Kidney tubule cell (primary cell): ENCODE results near the gene EPS15.
A peak's percentile ranks its signal among the peaks of the same experiment; 100 is the strongest.
"Not testable (repeated sequence)": the region's sequence is repeated elsewhere in the genome, so short reads cannot be mapped to it uniquely, and the experiment has no call there.

Experiments
- DNase-seq: peaks from one replicate; pipeline ENCODE4 v3.0.0-alpha.2; 2018; ENCODE audit warnings: low spot score

EPS15 gene

GRCh38 chr1:51542158-51542953 lies 23.3 kb upstream of the EPS15 start:
- no peak for DNase-seq

- no peak for DNase-seq
These were observed 22.4 kb upstream of the EPS15 start for GRCh38 chr1:51541313-51542050.

GRCh38 chr1:51537568-51537967 lies 18.5 kb upstream of the EPS15 start:
- no peak for DNase-seq

GRCh38 chr1:51535006-51535592 lies 16.0 kb upstream of the EPS15 start:
- peak; percentile 46 for DNase-seq

GRCh38 chr1:51534447-51534846 lies 15.4 kb upstream of the EPS15 start:
- no peak for DNase-seq

- no peak for DNase-seq
These were observed 13.8 kb upstream of the EPS15 start for GRCh38 chr1:51532853-51533252.

- DNase-seq = not testable (repeated sequence)
These were observed 11.4 kb upstream of the EPS15 start for GRCh38 chr1:51530447-51530846.

- DNase-seq = no peak
These were observed 8.1 kb upstream of the EPS15 start for GRCh38 chr1:51527144-51527543.

GRCh38 chr1:51526248-51526647 lies 7.2 kb upstream of the EPS15 start:
- no peak for DNase-seq

- no peak for DNase-seq
These were observed 6.2 kb upstream of the EPS15 start for GRCh38 chr1:51525295-51525694.

- no peak for DNase-seq
These were observed 5.8 kb upstream of the EPS15 start for GRCh38 chr1:51524817-51525216.

- no peak for DNase-seq
These were observed 4.9 kb upstream of the EPS15 start for GRCh38 chr1:51523931-51524330.

GRCh38 chr1:51520700-51521248 lies 1.7 kb upstream of the EPS15 start:
- no peak for DNase-seq

GRCh38 chr1:51519865-51520699 lies 1.0 kb upstream of the EPS15 start:
- peak; percentile 17 for DNase-seq

- DNase-seq = peak; percentile 67
These were observed 449 bp downstream of the EPS15 start for GRCh38 chr1:51518586-51519047.

- DNase-seq = peak; percentile 73
These were observed 957 bp downstream of the EPS15 start for GRCh38 chr1:51518033-51518585.

GRCh38 chr1:51517361-51518032 lies 1.6 kb downstream of the EPS15 start:
- no peak for DNase-seq

GRCh38 chr1:51516649-51517158 lies 2.4 kb downstream of the EPS15 start:
- DNase-seq = no peak

GRCh38 chr1:51515982-51516648 lies 3.0 kb downstream of the EPS15 start:
- no peak for DNase-seq
